Measurements from ENCODE around the gene SYNJ1. TPM values are rescaled to one million over a fixed set of nuclear protein-coding genes. Genes with fewer than 3 reads are reported as not detected.

The SYNJ1 gene
- total and polyA plus RNA-seq, 2 of the 13 experiments (the other 11 are each of a cell fraction or from before 2014, with no cell fraction given) = 2.0 to 2.7 TPM

DNA sequence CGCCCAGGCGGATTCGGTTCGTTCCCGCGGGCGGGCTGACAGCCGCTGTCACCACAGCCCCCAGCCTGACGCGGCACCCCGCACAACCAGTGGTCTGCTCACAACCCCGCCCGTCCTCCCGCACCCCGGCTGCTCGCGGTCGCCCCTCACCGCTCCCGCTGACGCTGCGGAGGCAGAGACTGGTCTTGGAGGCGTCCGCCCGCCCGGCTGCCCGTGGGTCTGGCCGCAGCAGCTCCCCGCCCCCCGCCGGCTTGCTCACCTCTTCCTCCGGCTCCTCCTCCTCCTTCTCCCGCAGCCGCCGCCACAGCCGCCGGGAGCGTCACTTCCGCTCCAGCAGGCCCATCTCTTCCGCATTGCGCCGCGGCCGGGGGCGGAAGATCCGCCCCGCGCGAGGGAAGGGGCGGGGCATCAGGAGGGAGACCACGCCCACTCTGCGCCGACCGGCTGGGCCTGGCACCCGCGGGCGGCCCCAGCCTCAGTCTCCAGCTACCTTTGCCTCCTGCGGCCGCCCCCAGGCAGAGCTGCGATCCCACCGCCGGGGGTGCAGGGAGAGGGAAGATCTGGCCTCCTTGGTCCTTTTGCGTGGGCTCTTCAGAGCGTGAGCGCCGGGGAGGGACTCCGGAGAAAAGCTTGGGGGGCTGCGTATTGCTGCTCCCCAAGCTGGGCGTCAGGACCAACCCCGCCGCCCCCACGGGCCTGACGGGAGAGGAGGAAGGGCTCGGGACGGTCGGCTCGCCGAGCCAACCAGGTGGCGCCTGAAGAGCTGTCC lies at the start of gene SYNJ1 (continued):
- TF ChIP-seq, protein P1, sequence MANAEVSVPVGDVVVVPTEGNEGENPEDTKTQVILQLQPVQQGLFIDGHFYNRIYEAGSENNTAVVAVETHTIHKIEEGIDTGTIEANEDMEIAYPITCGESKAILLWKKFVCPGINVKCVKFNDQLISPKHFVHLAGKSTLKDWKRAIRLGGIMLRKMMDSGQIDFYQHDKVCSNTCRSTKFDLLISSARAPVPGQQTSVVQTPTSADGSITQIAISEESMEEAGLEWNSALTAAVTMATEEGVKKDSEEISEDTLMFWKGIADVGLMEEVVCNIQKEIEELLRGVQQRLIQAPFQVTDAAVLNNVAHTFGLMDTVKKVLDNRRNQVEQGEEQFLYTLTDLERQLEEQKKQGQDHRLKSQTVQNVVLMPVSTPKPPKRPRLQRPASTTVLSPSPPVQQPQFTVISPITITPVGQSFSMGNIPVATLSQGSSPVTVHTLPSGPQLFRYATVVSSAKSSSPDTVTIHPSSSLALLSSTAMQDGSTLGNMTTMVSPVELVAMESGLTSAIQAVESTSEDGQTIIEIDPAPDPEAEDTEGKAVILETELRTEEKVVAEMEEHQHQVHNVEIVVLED (CRISPR knock-in tag; IDR thresholded peaks at IDR 0.05; ENCODE audit: borderline replicate concordance) = peak; percentile 79
- TF ChIP-seq, protein P2, sequence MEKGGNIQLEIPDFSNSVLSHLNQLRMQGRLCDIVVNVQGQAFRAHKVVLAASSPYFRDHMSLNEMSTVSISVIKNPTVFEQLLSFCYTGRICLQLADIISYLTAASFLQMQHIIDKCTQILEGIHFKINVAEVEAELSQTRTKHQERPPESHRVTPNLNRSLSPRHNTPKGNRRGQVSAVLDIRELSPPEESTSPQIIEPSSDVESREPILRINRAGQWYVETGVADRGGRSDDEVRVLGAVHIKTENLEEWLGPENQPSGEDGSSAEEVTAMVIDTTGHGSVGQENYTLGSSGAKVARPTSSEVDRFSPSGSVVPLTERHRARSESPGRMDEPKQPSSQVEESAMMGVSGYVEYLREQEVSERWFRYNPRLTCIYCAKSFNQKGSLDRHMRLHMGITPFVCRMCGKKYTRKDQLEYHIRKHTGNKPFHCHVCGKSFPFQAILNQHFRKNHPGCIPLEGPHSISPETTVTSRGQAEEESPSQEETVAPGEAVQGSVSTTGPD (CRISPR knock-in tag; IDR thresholded peaks at IDR 0.05) = 0 out of 2 replicates have a peak, but pooled peaks have one; percentile 28
- TF ChIP-seq GABPA (IDR thresholded peaks at IDR 0.05; ENCODE audit: low read depth, low read length) (peak; percentile 98), GABPA (CRISPR knock-in tag; IDR thresholded peaks at IDR 0.05; ENCODE audit: low read depth) (peak; percentile 90), FOXC1 (CRISPR knock-in tag; IDR thresholded peaks at IDR 0.05; ENCODE audit: borderline replicate concordance) (peak; percentile 79; the same call in 1 of the 2 replicates), RFX5 (IDR thresholded peaks at IDR 0.05; ENCODE audit: low read depth, low read length) (no peak), NR3C1 (CRISPR knock-in tag; IDR thresholded peaks at IDR 0.05) (no peak), MED8 (CRISPR knock-in tag; IDR thresholded peaks at IDR 0.05; ENCODE audit: insufficient replicate concordance) (peak; percentile 56), ZNF446 (CRISPR knock-in tag; IDR thresholded peaks at IDR 0.05) (peak; percentile 95; the same call in 1 of the 2 replicates), CREM (IDR thresholded peaks at IDR 0.05) (peak; percentile 51; the same call in 1 of the 2 replicates), CREM (CRISPR knock-in tag; IDR thresholded peaks at IDR 0.05) (no peak), ZNF768 (CRISPR knock-in tag; IDR thresholded peaks at IDR 0.05) (peak; percentile 48; the same call in 1 of the 2 replicates), ZSCAN29 (CRISPR knock-in tag; conservative IDR thresholded peaks at IDR 0.05) (no peak), RNF2 (conservative IDR thresholded peaks at IDR 0.05; ENCODE audit: low read depth) (no peak), PAX8 (CRISPR knock-in tag; IDR thresholded peaks at IDR 0.05; ENCODE audit: borderline replicate concordance) (no peak; the same call in 1 of the 2 replicates), TOE1 (CRISPR knock-in tag; IDR thresholded peaks at IDR 0.05) (0 out of 2 replicates have a peak, but pooled peaks have one; percentile 42), RXRB (CRISPR knock-in tag; IDR thresholded peaks at IDR 0.05; ENCODE audit: borderline replicate concordance) (no peak; the same call in 1 of the 2 replicates), RARG (CRISPR knock-in tag; IDR thresholded peaks at IDR 0.05; ENCODE audit: low read depth) (no peak), ZNF20 (CRISPR knock-in tag; IDR thresholded peaks at IDR 0.05) (no peak)
- TF ChIP-seq, protein P3, sequence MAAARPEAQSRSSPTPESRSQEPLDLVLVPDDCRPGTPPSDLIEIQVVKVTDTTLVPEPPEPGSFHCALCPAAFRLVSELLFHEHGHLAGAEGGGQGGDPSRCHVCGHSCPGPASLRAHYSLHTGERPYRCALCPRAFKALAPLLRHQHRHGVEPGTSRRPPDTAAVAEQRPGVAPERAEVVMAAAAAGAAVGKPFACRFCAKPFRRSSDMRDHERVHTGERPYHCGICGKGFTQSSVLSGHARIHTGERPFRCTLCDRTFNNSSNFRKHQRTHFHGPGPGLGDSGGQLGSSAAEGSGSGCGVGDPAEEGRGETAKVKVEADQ (CRISPR knock-in tag; IDR thresholded peaks at IDR 0.05; ENCODE audit: borderline replicate concordance) = peak; percentile 41; the same call in 1 of the 2 replicates
- TF ChIP-seq, protein P4, sequence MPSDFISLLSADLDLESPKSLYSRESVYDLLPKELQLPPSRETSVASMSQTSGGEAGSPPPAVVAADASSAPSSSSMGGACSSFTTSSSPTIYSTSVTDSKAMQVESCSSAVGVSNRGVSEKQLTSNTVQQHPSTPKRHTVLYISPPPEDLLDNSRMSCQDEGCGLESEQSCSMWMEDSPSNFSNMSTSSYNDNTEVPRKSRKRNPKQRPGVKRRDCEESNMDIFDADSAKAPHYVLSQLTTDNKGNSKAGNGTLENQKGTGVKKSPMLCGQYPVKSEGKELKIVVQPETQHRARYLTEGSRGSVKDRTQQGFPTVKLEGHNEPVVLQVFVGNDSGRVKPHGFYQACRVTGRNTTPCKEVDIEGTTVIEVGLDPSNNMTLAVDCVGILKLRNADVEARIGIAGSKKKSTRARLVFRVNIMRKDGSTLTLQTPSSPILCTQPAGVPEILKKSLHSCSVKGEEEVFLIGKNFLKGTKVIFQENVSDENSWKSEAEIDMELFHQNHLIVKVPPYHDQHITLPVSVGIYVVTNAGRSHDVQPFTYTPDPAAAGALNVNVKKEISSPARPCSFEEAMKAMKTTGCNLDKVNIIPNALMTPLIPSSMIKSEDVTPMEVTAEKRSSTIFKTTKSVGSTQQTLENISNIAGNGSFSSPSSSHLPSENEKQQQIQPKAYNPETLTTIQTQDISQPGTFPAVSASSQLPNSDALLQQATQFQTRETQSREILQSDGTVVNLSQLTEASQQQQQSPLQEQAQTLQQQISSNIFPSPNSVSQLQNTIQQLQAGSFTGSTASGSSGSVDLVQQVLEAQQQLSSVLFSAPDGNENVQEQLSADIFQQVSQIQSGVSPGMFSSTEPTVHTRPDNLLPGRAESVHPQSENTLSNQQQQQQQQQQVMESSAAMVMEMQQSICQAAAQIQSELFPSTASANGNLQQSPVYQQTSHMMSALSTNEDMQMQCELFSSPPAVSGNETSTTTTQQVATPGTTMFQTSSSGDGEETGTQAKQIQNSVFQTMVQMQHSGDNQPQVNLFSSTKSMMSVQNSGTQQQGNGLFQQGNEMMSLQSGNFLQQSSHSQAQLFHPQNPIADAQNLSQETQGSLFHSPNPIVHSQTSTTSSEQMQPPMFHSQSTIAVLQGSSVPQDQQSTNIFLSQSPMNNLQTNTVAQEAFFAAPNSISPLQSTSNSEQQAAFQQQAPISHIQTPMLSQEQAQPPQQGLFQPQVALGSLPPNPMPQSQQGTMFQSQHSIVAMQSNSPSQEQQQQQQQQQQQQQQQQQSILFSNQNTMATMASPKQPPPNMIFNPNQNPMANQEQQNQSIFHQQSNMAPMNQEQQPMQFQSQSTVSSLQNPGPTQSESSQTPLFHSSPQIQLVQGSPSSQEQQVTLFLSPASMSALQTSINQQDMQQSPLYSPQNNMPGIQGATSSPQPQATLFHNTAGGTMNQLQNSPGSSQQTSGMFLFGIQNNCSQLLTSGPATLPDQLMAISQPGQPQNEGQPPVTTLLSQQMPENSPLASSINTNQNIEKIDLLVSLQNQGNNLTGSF (CRISPR knock-in tag; IDR thresholded peaks at IDR 0.05) = peak; percentile 79; the same call in 1 of the 2 replicates
